Sigmoid colon (tissue), 7 donors: ENCODE data around the gene ARHGEF17. TPM values are rescaled to one million over a fixed set of nuclear protein-coding genes. Genes with fewer than 3 reads are reported as not detected.

Experiments
- DNase-seq: peaks from one replicate; pipeline ENCODE4 v3.0.0-alpha.2; 2019
- H3K27ac ChIP-seq, 4 donors: fragments of 200-600 bp; sonication (generic); one replicate each; pipeline ENCODE4 v1.5.1; 2016 to 2019; ENCODE audit warnings: mild to moderate bottlenecking in 1 of 4
- H3K27me3 ChIP-seq, 3 donors: fragments of 200-600 bp; sonication (generic); one replicate each; pipeline ENCODE4 v1.5.1; 2019; ENCODE audit warnings: mild to moderate bottlenecking in 1 of 3
- H3K36me3 ChIP-seq, 4 donors: fragments of 200-600 bp; sonication (generic); one replicate each; pipeline ENCODE4 v1.5.1; 2016 to 2019
- H3K4me1 ChIP-seq, 4 donors: fragments of 200-600 bp; sonication (generic); one replicate each; pipeline ENCODE4 v1.5.1; 2017 to 2019
- H3K4me3 ChIP-seq, 4 donors: fragments of 200-600 bp; sonication (generic); one replicate each; pipeline ENCODE4 v1.5.1; 2017 to 2019; ENCODE audit warnings: mild to moderate bottlenecking in 2 of 4, moderate library complexity in 1 of 4
- H3K9me3 ChIP-seq, 4 donors: fragments of 200-600 bp in 3 of 4; sonication (generic) in 3 of 4; one replicate each; pipeline versions ENCODE4 v1.5.1 to v1.6.1; 2013 to 2019
- EP300 ChIP-seq, 4 donors: sonication (generic); formaldehyde crosslinking; IDR thresholded peaks; one replicate each; pipeline ENCODE4 v1.6.1; 2017; ENCODE audit warnings: antibody characterized with exemption in 4 of 4
- POLR2A ChIP-seq, 2 donors: fragments of 450-650 bp; IDR thresholded peaks; one replicate each; pipeline ENCODE4 v1.6.1; 2016; ENCODE audit warnings: antibody characterized with exemption in 2 of 2, mild to moderate bottlenecking in 2 of 2, moderate library complexity in 2 of 2
- POLR2AphosphoS5 ChIP-seq, 4 donors: sonication (generic); formaldehyde crosslinking; IDR thresholded peaks; one replicate each; pipeline ENCODE4 v1.6.1; 2017; ENCODE audit warnings: antibody characterized with exemption in 4 of 4
- WGBS, 2 donors: extraction: QIAGEN DNeasy Blood & Tissue Kit; methylation state at CpG; one replicate each; pipeline ENCODE4 v1.1.7; 2013; 5-methylcytosine and 5-hydroxymethylcytosine counted together
- intact Hi-C: fragments of 100-400 bp; cut with DNase I; formaldehyde crosslinking; loops from one replicate; pipeline ENCODE4 v1.15.1; 2023
- polyA plus RNA-seq, 3 donors: library from polyadenylated mRNA; stranded (reverse); fragments of 200-250 nt; gene quantifications; one replicate each; pipeline ENCODE4 v1.2.3, GENCODE V29; 2013
- total RNA-seq, 4 donors: library from RNA; depleted of rRNA; stranded (reverse); fragments of >200 nt; gene quantifications; one replicate each; pipeline ENCODE4 v1.1.0, GENCODE V29; 2016
- TF ChIP-seq, protein P1 (sequence below), 4 experiments: fragments of 450-650 bp in 3 of 4; fragments of 200-600 bp in 1 of 4; IDR thresholded peaks; one replicate each; pipeline ENCODE4 v1.5.1; 2016 to 2019; ENCODE audit warnings: antibody characterized with exemption in 4 of 4, mild to moderate bottlenecking in 3 of 4, moderate library complexity in 2 of 4
- donor health status: healthy with polysubstance abuse.
- donor health status: Bipolar disorder and iron deficiency.
- donor health status: healthy.

The ARHGEF17 gene
- total and polyA plus RNA-seq, 7 donors = 1.8 to 104 (median 38.2) TPM

DNA sequence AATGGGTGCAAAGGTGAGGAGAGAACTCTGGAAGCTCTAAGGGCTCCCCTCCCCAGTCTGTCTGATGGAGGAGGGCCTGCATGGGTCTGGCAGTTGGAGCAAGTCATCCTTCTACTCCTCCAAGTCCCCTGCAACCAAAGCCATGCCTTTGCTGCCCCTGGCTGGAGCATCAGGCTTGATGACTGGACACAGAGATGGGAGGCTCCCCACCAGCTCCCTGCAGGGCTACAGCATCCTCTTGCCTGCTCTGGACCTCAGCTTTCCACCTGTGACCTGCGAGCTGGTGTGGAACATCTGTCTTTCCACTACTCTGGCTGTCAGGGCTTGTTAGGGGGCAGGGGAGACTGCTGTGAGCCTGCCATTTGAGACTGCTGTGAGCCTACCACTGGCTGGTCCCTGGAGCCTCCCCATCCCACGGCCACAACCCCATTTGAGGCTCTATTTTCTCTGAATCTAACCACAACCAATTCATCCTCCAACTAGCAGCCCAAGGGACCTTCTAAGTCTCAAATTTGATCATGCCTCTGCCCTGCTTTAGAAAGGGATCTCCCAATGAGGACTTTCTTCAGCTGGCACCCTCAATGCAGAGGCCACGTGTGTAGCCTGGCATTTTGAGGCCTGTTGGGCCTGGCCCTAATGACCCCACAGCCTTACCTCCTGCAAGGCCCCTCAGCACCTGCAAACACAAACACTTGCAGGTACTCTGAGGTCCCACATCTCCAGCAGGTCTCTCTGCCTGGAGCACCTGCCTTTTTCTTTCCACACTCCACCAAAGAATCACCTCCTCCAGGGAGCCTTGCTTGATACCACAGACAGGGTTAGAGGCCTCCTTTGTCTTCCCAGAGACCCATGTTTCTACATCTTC, 26.0 kb upstream of the ARHGEF17 start:
- no peak for DNase-seq
- Histone ChIP-seq H3K27me3 (no peaks in the 10 kb centered on the region), H3K36me3 (no peaks in the 10 kb centered on the region), H3K27ac (peak overlapping the region in 3 of 4 donors; percentile 1 to 18 (median 5)), H3K9me3 (no peaks in the 10 kb centered on the region), H3K4me3 (no peak overlapping the region), H3K4me1 (no peaks in the 10 kb centered on the region)
- 75 to 85% methylated on average over 3 of the region's 3 CpGs for WGBS, 2 donors
- intact Hi-C loops = no loop called here
- TF ChIP-seq, protein P1, sequence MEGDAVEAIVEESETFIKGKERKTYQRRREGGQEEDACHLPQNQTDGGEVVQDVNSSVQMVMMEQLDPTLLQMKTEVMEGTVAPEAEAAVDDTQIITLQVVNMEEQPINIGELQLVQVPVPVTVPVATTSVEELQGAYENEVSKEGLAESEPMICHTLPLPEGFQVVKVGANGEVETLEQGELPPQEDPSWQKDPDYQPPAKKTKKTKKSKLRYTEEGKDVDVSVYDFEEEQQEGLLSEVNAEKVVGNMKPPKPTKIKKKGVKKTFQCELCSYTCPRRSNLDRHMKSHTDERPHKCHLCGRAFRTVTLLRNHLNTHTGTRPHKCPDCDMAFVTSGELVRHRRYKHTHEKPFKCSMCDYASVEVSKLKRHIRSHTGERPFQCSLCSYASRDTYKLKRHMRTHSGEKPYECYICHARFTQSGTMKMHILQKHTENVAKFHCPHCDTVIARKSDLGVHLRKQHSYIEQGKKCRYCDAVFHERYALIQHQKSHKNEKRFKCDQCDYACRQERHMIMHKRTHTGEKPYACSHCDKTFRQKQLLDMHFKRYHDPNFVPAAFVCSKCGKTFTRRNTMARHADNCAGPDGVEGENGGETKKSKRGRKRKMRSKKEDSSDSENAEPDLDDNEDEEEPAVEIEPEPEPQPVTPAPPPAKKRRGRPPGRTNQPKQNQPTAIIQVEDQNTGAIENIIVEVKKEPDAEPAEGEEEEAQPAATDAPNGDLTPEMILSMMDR (IDR thresholded peaks at IDR 0.05) = no peak
- TF ChIP-seq POLR2A (IDR thresholded peaks at IDR 0.05) (no peak), POLR2AphosphoS5 (IDR thresholded peaks at IDR 0.05) (no peak), EP300 (IDR thresholded peaks at IDR 0.05) (no peak)

DNA sequence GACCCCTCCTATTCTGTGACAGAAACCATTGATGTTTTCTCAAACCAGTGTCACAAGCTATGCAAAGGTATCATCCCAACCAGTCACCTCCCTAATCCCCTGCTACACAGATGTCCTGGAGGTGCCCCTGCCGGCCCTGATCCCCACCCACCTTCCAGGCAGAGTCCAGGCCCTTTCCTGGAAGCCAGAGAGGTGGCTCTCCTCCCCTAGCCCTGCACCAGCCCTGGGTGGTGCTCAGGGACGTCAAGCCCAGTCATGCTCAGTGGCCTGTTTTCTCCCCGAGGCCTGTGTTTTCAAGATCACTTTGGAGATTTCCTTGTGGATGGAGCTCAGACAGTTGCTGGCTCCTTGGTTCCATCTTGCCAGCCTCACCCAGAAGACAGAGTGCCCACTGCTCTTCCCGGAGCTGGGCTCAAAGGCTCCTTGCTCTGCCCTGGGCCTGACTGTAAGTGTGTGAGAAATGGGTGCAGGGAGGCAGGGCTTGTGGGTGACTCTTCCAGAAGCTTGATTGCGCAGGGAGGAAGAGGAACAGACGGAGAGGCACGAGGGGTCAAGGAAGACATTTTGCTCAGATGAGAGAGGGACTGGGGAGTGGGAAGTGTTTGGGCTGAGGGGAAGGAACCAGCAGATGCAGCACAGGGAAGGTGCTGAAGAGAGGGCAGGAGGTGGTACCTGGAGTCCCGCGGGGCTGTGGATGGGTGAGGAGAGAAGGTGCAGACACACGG, 24.6 kb upstream of the ARHGEF17 start:
- DNase-seq = no peak
- WGBS, 2 donors = 81 to 85% methylated on average over 10 of the region's 10 CpGs
- intact Hi-C loops = no loop called here

DNA sequence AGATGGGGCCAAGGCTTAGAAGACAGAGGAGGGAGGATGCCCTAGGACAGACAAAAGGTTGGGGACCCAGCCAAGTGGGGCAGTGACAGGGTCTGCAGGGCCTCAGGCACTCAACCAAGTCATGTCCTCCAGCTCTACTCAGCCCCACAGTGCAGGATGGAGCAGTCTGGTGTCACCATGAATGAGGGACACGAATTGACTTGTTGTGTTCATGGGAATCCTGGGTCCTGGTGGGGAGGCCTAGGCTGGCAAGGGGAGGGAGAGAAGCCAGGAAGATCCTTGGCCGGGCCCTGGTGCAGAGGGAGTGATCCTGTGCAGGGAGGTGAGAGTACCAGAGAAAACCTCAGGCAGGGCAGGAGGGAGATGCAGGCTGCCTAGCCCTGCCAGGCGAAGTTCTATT, 24.0 kb upstream of the ARHGEF17 start:
- intact Hi-C loops = no loop called here
- Histone ChIP-seq H3K36me3 (no peaks in the 10 kb centered on the region), H3K4me3 (no peak overlapping the region), H3K9me3 (no peaks in the 10 kb centered on the region), H3K27ac (no peak overlapping the region), H3K27me3 (no peaks in the 10 kb centered on the region), H3K4me1 (peaks cover 0 to 9% (median 1%) of the 10 kb centered on the region in 4 donors)
- whole genome bisulfite sequencing, 2 donors = 87 to 90% methylated on average over 3 of the region's 3 CpGs
- TF ChIP-seq POLR2A (IDR thresholded peaks at IDR 0.05) (no peak), EP300 (IDR thresholded peaks at IDR 0.05) (no peak), POLR2AphosphoS5 (IDR thresholded peaks at IDR 0.05) (no peak)
- TF ChIP-seq, protein P1 (IDR thresholded peaks at IDR 0.05) = no peak
- peak; percentile 34 for DNase-seq

More for the DNA sequence above, 24.6 kb upstream of the ARHGEF17 start:
- Histone ChIP-seq H3K4me1 (peaks cover 0 to 6% (median 0%) of the 10 kb centered on the region in 4 donors), H3K27me3 (no peaks in the 10 kb centered on the region), H3K36me3 (no peaks in the 10 kb centered on the region), H3K27ac (no peak overlapping the region), H3K4me3 (no peak overlapping the region), H3K9me3 (no peaks in the 10 kb centered on the region)
- TF ChIP-seq POLR2AphosphoS5 (IDR thresholded peaks at IDR 0.05) = no peak
- TF ChIP-seq, protein P1 (IDR thresholded peaks at IDR 0.05) = no peak
- no peak for TF ChIP-seq POLR2A (IDR thresholded peaks at IDR 0.05)
- no peak for TF ChIP-seq EP300 (IDR thresholded peaks at IDR 0.05)

DNA sequence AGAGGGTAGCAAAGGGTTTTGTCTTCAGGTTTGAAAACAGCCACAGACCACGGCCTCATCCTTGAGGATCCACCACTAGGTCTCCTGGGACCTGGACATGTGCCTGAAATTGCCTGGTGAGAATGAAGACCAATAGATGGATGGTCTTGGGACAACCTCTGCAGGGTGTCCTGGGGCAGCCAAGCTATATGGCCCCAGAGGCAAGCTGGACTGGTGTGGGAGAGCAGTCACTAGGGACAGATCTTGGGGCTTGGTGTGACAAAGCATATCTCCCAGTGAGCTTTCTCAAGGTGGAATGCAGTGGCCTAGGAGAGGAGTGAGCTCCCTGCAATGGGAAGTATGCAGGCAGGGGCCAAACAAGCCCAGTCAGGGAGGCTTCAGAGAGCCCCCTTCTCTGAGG, 22.4 kb upstream of the ARHGEF17 start:
- DNase-seq = no peak
- Histone ChIP-seq H3K36me3 (no peaks in the 10 kb centered on the region), H3K27ac (no peak overlapping the region), H3K4me3 (no peak overlapping the region), H3K4me1 (peaks cover 0 to 18% (median 9%) of the 10 kb centered on the region in 4 donors), H3K9me3 (no peaks in the 10 kb centered on the region), H3K27me3 (no peaks in the 10 kb centered on the region)
- intact Hi-C loops = loop anchor here (5.0 kb wide), 1 partner anchor 453 kb away; no protein-coding TSS in a partner anchor
- 88 to 94% methylated on average over 1 of the region's 1 CpG for WGBS, 2 donors
- TF ChIP-seq, protein P1 (IDR thresholded peaks at IDR 0.05) = no peak
- TF ChIP-seq EP300 (IDR thresholded peaks at IDR 0.05) = no peak
- no peak for TF ChIP-seq POLR2AphosphoS5 (IDR thresholded peaks at IDR 0.05)
- no peak for TF ChIP-seq POLR2A (IDR thresholded peaks at IDR 0.05)
